Left renal pelvis (tissue), 4 donors: ENCODE results near the gene CACNA1B. TPM values are rescaled to one million over a fixed set of nuclear protein-coding genes. Genes with fewer than 3 reads are reported as not detected.

Source experiments
- DNase-seq, 4 donors: peaks; one replicate each; pipeline ENCODE4 v3.0.0-alpha.2; 2013; ENCODE audit warnings: low read depth in 4 of 4, low spot score in 3 of 4
- polyA plus RNA-seq, 4 donors: library from polyadenylated mRNA; unstranded; fragments of 120-200 nt; gene quantifications; one replicate each; pipeline ENCODE4 v1.2.1, GENCODE V29; 2013; ENCODE audit not compliant: insufficient read length in 4 of 4

Gene CACNA1B
- polyA plus RNA-seq, 4 donors = 0.10 to 0.70 (median 0.27) TPM

DNA sequence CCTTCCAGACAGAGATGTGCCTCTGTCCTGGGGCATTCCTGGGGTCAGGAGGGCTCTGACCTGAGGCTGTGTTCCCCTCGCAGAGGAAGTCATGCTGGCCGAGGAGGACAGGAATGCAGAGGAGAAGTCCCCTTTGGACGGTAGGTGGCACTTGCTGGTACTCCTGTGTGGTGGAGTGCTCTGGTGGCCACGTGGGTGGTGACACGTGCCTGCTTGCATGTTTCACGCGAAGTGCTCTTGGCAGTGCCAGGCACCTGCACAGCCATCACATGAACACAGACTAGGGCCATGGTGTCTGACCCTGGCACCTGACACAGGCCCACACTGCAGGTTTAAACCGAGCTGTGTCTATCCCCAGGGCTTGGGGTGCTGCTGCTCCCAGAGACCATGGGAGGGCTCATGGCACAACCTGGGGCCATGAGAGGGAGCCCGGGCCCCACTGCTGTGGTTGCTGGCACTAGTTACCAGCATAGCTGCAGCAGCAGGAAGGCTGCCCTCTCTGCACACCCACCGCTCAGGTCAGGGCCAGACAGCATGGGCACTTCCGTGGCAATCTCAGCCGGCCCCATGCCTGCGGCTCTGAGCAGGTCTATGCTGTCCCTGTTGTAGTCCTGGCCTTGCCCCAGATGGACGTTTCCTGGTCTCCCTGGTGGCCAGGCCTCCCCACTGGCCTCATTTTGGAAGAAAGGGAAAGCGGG lies 79.3 kb downstream of the CACNA1B start:
- no peak for DNase-seq

DNA sequence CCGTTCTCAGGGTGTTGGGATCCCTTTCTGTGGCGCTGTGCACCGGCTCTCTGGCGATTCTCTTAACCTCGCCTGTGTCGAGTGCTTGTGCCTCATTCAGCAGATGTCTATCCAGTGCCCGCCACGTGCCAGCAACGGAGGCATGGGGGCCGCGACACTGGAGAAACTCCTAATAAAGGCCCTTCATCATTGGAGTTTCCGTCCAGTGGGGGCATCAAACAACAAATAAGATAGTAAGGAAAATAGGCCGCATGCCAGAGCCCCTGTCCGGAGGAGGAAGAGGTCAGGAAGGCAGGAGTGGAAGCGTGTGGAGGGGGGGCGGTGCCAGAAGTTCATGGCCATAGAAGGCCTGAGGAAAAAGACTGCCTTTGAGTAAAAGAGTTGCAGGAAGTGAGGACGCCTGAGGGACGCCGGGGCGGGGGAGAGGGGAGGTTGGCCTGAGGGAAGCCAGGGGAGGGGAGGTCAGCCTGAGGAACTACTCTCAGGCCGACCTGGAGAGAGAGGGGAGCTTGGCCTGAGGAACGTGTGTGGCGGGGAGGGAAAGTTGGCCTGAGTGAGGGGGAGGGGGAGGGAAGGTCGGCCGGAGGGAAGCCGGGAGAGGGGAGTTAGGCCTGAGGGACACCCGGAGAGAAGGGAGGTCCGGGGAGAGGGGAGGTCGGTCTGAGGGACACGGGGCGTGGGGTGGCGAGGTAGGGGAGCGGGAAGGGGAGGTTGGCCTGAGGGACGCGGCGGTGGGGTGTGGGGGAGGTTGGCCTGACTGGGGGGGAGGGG lies 82.2 kb downstream of the CACNA1B start:
- no peak for DNase-seq

DNA sequence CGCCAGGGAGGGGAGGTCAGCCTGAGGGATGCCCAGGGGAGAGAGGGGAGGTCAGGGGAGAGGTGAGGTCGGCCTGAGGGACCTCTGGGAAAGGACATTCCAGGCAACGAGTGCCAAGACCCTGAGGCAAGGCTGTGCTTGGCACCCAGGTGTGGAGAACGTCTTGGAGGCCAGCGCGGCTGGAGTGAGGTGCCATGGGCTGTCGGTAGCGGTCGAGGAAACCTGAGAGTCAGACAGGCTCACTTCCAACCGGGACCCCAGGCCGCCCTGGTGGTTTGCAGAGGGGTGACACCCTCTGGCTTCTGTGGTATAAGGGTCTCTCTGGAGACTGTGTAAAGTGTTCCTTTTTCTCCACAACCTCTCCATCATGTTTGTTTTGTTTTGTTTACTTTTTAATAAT lies 82.9 kb downstream of the CACNA1B start:
- DNase-seq = no peak

DNA sequence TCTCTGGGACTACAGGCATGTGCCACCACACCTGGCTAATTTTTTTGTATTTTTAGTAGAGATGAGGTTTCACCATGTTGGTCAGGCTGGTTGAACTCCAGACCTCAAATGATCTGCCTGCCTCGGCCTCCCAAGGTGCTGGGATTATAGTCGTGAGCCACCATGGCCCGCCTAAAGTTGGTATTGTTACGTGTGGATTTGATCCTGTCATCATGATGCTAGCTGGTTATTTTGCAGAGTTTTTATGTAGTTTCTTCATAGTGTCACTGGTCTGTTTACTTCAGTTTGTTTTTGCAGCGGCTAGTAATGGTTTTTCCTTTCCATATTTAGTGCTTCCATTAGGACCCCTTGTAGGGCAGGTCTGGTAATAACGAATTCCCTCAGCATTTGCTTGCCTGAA lies 85.9 kb downstream of the CACNA1B start:
- DNase-seq = no peak

DNA sequence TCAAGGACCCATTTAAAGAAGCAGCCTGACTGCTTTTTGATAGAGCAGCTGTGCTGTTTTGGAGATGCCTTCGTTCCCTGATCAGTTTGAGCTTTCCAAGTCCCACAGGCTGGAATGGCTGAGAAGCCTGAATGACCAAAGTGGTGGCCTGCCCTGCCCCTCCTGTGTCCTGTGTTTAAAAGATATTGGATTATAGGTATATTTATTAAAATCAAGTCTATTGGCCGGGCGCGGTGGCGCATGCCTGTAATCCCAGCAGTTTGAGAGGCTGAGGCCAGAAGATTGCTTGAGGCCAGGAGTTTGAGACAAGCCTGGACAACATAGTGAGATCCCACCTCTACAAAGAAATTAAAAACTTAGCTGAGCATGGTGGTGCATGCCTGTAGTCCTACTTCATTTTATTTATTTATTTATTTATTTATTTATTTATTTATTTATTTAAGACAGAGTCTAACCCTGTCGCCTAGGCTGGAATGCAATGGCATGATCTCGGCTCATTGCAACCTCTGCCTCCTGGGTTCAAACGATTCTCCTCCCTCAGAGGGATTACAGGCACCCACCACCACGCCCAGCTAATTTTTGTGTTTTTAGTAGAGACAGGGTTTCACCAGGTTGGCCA lies 87.7 kb downstream of the CACNA1B start:
- no peak for DNase-seq

DNA sequence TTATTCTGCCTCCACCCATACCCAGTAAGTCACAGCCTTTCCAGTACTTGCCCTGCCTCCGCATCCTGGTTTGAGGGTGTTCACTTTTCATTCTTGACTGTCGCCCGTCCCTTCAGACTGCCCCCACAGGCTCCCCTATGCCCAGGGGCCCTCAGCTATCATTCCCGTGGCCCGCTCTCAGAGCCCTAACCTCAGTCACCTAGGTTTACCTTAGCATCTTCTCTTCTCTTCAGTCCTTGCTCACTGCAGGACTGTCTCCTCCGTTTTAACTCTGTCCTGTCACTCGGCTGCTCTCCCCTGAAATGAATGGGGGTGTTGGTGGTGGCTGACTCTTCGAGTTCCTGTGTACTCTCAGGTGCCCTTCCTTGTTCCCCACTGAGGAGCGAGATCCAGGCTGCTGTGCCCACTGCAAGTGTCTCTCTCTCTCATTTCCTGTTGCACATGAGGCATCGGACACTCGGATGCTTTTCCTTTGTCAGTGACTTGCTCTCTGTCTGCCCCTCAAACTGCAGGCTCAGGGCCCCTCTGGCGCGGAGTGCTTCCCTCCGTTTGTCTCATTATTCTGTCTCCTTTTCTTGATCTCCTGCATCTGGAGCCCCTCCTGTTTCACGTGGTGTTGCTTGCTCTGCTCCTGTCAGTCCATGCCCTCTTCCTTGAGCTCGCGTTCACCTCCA lies 89.8 kb downstream of the CACNA1B start:
- peak in 1 of 4 donors; percentile 4 for DNase-seq

DNA sequence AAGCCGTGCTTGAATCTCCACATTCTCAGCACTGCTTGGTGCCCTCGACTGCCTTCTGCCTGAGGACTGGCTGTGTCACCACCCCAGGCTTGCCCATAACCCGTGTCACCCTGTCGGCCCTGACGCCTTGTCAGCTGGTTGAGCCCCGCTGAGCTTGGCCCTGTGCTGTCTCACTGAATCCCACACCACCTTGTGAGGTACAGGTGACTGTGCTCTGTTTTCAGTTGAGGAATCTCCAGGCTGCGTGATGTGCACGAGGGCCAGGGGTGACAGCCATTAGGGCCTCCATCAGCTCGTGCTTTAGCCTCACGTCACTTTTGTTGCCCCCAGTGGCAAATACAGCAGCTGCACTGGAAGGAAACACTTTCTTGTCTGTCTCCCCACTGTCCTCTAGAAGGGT lies 90.7 kb downstream of the CACNA1B start:
- no peak for DNase-seq

DNA sequence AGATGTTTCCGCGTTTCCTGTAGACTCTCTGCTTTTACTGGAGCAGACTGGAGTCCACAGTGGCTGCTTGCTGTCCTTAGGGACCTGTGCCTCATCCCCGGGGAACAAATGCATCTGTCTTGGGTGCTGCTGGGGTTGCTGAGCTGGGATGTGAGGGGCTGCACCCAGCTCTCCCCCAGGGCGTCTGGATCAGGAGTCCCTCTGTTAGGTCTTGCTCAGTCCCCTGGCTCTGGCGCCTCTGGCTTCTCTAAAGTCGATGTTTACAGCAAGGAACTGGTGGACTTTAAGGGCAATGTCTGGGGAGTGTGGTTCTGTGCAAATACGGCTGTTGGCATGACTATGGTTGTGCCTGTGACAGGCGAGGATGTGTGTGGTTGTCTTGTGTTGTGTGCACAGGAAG lies 91.4 kb downstream of the CACNA1B start:
- no peak for DNase-seq

DNA sequence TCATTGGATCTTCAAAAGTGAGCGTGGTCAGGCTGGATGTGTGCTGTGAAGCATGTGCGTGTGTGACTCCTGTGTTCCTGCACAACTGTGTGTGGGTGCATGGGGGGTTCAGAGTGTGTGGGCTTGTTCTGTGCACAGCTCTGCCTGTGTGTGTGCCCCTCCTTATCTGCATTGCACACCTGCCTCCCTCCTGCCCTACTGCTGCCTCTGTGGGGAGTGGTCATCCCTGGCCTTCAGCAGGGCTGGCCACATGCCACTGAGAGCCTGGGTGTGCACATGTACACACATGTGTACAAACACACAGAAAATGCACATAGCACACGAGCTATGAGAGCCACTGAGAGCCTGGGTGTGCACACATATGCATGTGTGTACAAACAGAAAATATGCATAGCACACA lies 92.1 kb downstream of the CACNA1B start:
- DNase-seq = no peak

DNA sequence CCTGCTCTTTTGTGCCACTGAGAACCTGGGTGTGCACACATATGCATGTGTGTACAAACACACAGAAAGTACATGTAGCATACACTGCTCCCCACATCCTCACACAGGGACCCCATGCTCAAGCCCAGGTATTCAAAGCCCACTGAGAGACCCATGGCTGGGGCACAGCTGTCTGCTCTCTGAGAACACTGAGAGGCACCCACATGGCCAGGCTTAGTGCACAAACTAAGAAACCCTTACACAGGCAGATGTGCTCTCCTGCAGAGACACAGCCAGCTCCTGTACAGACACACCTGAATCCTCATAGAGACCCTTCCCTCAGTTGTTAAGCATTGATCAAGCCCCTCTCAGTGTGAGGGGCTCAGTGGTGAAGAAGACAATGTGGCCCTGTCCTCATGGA lies 92.5 kb downstream of the CACNA1B start:
- no peak for DNase-seq

DNA sequence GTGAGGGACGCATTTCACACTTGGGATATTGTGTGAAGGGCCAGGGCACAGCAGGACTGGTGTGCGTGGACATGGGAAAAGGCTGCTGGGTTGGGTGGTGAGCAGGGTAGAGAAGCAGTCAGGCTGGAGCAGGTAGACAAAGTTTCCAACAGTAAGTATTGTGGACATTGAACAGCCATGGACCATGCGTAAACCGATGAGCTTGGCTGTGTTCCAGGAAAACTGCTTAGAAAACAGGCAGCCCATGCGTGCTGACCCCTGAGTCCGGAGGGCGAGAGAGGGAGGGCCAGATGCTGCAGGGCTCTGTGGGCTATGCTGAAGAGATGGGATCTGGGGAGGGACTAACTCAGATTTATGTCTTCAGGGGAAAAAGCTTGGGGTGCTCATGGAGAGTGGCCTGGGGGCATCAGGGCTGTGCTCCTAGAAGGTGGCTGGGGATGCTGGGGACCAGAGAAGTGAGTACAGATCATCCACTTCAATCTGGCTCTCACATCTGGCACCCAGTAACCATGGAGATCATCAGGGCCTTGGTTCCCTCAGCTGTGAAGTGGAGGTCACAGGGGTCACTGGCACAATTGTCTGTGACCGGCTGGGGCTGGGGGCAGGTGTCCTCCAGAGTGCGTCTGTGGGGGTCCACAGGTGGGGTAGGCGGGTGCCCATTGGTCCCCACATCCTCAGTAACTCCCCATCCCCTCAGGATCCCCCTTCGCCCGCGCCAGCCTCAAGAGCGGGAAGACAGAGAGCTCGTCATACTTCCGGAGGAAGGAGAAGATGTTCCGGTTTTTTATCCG lies 93.3 kb downstream of the CACNA1B start:
- peak in 1 of 4 donors; percentile 15 for DNase-seq

DNA sequence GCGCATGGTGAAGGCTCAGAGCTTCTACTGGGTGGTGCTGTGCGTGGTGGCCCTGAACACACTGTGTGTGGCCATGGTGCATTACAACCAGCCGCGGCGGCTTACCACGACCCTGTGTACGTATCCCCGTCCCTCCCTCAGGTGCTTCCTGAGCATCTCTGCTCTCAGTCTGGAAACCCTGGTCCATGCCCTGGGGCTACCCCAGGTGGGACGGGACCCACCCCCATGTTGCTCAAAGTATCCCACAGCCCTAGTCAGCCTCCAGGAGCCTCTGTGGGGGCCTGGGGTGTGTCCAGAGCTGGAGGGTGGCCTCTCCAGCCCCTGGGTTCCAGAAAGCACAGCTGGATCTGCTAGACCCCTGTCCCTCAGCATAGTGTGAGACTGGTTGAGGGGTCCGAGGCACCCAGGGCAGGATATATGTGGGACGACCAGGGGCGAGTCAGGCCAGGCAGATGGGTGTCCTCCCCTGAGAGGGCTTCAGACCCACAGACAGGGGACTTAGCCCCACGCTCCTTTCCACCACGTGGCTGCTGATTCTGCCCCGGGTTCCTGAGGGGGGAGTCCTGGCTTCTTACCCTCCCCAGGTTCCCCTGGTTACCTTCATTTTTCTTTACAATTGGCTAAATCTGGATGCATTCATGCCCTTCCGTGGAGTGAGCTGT lies 94.0 kb downstream of the CACNA1B start:
- no peak for DNase-seq

DNA sequence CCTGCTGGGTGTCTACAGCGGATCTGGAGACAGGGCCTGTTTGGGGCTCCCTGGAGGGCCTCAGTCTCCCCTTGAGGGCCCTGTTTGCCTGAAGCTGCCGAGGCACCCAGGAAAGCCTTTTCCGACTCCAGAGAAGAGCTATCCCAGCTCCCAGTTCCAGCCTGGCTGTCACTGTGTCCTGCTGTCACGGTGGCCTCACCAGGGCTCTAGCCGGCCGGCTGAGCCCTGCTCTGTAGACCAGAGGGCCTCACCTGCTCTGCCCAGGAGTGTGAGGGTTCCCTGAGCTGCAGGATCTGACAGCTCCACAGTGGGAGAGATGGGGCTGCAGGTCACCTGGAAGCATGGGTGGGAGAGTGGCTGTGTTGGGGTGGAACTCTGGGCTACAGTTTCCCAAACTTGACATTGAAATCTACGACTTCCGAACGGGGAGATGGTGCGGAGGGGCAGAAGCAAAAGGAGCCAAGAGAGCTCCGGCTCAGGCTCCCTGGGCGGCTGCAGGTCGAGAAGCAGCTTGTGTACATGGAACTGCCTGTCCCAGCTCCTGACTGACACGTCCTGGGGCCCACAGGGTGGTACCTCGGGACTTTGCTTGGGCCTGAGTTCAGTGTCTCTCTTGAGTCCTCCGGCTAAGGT lies 94.9 kb downstream of the CACNA1B start:
- no peak for DNase-seq

DNA sequence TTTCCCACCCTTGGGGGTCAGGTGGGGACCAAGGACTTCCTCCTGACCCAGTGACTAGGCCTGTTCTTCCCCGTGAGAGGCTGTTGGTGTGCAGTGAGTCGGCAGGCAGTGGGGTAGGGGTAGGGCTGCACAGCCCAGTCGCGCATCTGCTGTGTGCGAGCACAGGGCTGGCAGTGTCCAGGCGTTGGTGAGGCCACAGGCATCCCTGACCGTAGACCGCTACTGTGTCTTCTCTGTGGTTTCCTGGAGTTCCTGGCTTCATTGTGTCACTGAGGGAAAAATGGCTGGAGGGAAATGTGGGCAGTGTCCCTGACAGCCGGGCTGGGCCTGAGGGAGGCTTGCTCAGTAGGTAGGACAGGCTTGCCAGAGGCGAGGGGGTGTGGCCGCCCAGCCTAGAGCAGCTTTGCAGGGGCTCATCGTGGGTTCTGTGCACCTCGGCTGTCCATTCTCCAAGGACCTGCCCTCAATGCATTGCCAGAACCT lies 95.4 kb downstream of the CACNA1B start:
- DNase-seq = no peak

DNA sequence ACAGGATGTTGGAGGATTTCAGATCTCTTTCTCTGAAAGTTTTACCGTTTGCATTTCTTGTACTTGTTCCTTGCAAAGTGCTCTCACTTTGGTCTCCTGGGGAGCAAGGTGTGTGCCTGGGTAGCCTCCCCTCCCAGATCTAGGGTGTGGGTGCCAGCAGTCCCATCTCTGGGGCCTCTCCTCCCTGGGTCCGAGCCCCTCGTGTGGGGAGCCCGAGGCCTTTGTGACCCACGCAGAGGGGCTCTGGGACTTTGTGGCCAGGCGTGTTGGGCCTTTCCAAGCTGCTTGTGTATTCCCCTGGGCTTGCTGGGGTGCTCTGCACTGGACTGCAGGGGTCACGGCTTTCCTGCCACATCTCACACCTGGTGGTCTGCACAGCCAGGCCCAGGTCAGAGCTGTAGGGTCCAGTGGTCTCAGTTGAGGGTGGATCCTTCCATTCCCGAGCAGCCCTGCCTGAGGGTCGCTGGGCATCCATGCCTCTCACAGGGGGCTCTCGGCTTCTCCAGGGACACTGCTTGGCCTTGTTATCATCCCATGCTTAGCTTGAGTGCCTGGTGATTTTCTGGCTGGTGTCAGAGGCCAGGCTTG lies 96.3 kb downstream of the CACNA1B start:
- DNase-seq = no peak

DNA sequence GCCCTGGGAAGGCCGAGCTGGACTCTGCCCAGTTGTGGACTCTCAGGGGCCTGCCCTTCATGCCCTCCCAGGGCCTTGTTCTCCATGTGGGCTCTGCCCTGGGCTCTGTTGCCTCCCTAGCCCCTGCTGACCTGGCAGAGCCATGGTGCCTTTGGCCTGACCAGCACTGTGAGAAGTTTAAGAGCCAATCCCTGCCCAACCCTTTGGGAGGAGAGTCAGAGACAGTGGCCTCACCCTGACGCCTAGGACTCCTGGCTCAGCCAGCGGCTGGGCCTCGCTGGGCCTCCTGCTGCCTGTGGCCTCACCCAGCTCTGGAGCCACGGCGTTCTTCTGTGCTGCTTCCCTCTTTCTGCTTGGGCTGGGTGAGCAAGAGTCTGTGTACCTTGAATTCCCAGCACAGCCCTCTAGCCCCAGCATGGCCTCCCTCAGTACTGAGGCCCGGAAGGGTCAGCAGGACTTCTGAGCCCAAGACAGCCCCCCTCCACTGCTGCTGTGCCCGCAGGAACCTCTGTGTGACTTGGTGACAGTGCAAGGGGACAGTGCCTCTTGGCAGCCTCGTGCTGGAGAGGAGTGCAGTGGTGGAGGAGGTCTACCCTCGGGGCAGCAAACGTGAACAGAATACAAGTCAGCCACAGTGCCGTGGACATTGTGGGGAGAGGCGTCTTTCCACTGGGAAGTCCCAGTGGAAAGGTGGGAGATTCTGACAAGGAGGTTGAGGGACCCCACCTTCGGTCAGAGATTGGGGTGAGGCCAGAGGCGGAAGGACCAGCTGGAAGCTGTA lies 97.4 kb downstream of the CACNA1B start:
- no peak for DNase-seq

DNA sequence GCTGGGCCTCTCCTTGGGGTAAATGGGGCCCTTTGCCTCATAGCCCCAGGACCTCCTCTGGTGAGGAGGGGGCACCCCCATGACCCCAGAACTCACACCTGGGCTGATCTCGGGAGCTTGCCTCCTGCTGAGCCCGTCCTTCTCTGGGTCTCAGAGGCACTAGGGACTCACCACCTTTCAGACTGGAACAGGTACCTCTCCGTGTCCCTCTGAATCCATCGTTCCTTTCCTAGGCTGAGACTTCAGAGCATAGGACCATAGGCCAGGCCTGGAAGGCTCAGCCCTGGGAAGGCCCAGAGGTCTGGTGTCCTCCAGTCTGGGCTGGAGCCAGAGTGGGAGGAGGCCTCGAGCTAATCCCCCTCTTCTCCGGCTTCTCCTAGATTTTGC lies 97.9 kb downstream of the CACNA1B start:
- no peak for DNase-seq

DNA sequence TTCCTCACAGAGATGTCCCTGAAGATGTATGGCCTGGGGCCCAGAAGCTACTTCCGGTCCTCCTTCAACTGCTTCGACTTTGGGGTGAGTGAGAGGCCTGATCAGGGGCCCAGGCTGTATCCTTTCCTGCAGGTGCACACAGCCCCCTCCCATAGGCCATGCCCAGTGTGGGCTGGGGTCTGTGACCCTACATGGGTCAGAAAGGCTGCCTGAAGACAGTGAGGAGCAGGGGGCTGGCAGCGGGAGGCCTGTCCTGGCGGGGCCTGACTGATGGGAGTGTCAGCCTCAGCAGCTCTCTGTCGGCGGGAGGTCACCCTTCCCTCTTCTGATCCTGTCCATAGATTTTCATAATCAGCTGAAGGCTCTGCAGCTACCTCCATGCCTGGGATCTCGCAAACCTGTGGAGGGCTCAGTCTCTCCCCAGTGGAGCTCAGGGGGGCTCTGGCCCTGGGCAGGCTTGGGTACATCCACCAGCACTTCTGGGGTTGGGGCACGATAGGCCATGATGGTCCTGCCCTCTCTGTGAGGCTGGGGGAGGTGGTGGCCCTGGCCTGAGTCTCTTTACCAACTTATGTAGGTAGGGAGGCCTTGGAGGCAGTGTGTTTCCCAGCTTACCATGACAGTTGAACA lies 98.5 kb downstream of the CACNA1B start:
- no peak for DNase-seq
